GM12892 (cell line): ENCODE measurements around the gene EYS.

Experiments used
- POLR2A ChIP-seq: IDR thresholded peaks from 2 replicates; pipeline ENCODE4 v1.6.1; 2011; ENCODE audit warnings: low read depth, low read length, control low read depth
- POLR2AphosphoS5 ChIP-seq: IDR thresholded peaks from 2 replicates; pipeline ENCODE4 v1.6.1; 2011; ENCODE audit warnings: low read depth, low read length, control low read depth
- TAF1 ChIP-seq: IDR thresholded peaks from 2 replicates; pipeline ENCODE4 v1.6.1; 2011; ENCODE audit warnings: low read depth, mild to moderate bottlenecking, control low read depth, low read length, borderline replicate concordance

- TF ChIP-seq TAF1 (no peak), POLR2AphosphoS5 (no peak), POLR2A (no peak)
Measured at GRCh38 chr6:64717281-64717680, 989.7 kb downstream of the EYS start.
